CD4-positive, alpha-beta T cell treated with Interleukin-17A for 4 hours (primary cell): ENCODE data around the gene CRADD.
"Not testable (repeated sequence)": the region's sequence is repeated elsewhere in the genome, so short reads cannot be mapped to it uniquely, and the experiment has no call there.

Experiments
- DNase-seq: peaks from one replicate; pipeline ENCODE4 v3.0.0-alpha.2; 2020; ENCODE audit warnings: mixed read lengths

Gene CRADD

DNA sequence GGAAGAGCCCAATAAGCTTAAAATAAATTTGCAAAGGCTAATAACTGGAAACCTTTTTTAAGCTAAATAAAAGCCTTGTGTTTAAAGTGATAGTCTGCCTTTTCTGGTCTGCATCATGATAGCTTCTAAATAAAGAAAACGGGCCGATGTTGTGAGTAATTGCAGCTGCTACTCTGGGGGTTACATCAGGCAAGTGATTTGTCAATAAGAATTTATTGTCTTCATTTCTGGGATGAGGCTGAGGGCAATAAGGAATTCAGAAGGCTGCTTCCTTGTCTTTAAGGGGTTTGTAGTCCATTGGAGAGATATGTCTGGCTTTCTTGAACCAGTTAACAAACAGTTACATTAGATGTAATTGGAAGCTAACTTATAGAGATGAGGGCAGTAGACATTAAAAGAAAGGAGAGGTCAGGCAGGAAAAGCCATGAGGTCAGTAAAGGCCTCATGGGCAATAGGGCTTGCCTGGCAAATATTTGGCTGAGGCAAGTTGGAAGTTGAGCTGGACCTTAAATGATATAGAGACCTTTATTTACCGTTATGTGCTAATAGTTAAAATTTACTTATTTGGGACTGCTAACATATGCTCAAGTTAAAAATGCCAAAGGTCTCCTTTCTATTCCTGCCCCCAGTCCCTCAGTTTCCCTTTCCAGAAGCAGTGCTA, 85.0 kb downstream of the CRADD start:
- no peak for DNase-seq

DNA sequence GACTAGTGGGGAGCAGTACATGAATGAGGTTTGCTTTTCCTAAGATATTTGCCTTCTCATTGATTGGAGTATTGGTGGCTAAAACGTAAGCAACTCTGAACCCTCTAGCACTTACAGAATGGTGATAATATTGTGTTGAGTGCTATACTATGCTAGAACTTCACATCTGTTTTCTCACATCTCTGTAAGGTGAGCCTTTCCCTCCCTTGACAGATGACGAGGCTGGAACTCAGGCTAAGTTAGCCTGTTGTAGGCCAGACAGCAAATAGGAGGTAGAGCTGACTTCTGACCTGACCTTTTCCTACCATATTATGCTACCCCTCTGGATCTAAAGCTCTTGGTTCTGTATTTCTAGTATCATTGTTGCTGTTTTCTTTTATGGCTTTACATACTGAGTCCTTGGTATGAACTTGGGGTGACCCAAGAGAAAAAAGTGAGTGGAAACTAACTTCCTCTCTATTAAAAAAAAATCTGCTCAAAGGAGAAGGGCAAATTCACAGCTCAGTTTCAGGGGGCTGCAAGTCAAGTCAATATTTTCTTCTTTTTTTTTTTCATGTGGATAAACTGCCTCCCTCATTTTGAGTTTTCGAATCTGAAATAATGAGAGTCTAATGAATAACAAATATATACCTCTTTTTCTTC, 85.9 kb downstream of the CRADD start:
- DNase-seq = no peak

DNA sequence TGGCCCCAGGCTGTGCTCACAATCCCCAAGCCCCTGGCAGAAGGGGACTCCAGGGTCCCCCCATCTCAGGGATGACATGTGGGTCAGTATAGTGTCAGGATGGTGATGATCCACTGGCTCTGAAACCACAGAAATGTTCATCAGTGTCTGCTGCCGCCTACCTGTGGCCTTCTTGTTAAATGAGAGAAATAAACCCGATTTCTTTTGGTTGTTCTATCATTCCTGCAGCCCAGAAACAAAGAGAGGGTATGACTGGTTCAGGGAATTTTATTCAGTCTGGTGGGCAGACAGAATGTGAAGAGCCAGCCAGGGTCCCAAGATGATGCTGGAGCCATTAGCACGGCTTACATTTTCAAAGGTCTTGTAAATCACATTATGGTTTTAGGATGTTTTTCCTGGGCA, 86.6 kb downstream of the CRADD start:
- no peak for DNase-seq

DNA sequence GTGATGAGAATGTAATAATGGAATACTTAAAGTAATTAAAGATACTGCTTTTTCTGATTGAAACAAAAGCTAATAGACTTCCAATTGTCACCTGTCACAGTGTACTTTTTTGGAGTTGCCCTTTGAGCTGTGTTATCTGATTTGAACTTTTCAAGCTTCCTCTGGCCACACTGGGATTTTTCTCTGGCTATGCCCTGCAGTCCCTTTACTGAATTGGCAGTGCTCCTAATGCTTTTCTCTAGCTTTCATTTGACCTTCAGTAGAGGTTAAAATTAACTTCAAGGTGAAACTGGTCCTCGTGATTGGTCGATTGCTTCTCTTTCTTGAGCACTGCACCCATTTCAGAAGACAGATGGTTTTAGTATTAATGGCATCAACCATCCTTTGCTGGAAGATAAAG, 89.2 kb downstream of the CRADD start:
- no peak for DNase-seq

DNA sequence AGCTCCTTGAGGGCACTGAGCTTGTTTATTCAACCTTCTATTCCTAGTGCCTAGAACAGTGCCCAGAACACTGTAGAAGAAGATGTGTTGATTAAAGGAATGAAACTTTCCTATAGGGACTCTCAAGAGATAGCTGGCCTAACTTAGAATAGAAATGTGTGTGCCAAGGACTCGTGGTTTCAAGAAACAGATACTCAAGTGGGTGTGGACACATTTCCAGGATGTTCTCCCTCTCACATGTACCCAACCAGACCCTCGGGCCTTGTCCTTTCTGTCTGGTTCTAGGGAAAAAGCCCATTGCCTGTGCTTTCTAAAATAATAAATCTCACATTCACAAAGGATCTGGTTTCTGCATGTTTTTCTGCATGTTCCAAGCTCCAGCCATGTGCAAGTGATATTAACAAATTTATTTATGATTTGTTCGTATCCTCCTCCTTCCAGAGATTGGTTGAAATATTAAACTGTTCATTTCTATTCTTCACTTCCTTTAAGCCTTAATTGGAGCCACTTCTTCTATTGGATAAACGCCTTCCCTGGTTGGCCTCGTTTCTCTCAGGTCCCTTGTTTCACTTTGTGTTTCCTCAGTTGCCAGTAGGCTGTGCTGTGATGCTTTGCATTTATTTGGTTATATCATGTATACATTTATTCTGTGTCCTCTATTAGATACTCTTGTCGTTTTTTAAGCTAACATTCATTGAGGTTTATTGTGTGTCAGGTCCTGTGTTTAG, 89.8 kb downstream of the CRADD start:
- DNase-seq = peak; percentile 51

DNA sequence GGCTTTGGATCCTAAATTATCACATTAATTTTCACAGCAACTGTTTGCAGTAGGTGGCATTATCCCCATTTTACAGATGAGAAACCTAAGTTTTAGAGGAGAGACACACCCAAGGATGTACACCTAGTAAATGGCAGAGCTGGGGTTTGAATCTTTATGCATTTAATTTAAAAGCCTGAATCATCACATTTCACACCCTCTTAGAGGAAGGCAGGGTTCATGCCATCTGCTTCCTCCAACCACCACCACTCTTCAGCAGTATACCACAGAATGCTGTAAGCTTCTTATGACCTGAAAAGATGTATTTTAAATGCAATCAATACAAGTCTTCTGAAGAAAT, 90.3 kb downstream of the CRADD start:
- no peak for DNase-seq

DNA sequence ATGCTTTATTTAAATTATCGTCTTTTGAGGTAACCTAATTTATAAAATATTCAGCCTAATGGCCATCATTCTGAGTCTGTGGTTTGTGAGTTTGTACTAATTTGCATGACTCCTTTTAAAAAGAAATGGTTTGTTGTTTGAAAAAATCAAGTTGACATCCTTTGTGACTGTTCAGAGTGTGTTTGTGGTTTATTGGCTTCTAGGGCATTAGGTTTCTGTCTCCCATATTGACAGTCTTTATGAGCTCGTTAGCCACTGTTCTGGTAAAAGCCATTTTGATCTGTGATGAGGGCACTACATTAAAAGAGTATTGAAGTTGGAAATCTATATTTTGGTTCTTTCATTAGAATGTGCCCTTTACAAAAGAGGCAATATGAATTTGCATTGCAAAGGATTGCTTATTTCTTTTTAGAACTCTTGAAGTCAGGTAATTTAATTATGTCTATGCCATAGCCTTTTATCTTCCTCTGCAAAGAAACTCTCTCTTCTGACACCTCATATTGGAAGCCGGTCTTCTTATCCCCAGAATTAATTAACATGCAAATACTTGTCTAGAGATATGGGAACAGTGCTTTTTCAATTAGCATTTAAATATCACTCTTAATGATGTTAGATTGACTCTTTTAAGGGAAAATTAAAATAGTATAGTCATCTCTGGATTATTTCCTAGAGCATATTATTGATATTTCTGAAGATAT, 95.0 kb downstream of the CRADD start:
- DNase-seq = no peak

DNA sequence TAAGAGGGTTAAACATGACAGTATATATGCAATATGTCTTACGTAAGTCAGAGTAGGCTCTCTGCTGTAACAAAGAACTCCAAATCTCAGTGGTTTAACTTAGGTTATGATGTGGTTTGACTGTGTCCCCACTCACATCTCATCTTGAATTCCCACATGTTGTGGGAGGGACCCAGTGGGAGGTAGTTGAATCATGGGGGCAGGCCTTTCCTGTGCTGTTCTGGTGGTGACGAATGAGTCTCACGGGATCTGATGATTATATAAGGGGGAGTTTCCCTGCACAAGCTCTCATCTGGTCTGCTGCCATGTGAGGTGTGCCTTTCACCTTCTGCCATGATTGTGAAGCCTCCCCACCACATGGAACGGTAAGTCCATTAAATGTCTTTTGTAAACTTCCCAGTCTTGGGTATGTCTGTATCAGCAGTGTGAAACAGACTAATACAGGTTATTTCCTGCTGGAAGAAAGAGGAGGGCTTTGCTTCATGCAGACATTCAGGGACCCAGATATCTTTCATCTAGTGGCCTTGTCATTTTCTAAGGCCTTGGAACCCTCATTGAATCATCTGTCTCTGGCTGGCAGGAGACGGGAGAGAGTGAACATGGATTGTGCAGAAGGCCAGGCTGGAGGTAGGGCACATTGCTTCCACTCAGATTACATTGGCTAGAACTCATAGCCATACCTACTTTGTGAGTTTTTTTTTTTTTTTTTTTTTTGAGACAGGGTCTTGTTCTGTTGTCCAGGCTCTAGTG, 96.1 kb downstream of the CRADD start:
- DNase-seq = peak; percentile 8

DNA sequence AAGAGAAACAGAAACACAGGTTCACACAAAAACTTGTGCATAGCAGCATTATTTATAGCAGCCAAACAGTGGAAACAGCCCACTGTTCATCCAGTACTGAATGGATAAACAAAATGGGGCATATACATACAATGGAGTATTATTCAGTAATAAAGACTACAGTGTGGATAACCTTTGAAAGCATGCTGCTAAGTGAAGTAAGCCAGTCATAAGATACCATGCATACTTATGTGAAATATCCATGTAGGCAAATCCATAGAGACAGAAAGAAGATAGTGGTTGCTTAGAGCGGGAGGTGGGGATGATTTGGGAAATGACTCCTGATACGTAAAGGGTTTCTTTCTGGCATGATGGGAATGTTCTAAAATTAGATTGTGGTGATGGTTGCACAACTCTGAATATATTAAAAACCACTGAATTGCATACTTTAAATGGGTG, 99.4 kb downstream of the CRADD start:
- DNase-seq = no peak

DNA sequence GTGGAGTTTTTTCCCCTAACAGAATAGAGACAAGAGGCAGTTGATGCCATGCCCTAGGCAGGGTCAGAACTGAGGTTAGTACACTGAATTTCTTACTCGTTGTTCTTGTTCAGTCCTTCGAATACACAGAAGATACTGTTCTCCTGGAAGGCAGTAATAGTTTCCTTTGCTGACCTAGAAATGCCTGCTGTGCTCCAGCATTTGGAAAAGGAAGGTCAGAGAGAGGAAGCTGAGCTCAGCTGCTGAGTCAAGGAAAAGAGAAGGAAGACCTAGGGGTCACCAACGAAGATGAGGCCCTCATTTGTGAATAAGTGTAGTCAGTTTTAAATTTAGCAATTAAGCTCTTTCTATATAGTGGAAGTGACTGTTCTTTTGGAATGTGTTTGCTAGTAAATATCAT, 100.1 kb downstream of the CRADD start:
- no peak for DNase-seq

DNA sequence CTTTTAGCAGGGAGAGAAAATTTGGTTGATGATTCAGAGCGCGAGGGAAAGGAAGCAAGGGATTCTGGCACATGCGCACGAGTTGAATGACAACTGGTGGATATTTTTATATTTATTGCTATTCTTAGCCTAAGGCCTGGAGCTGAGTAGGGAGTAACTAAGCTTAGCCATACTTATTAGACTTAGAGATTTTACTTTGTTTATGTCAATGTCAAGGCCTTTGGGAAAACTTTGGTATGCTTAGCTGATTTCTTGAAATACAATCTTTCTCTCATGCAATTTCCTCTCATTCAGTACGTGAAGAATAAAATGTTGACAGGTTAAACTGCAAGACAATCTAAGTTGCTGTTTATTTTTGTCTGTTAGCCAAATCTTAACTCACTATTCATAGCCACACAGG, 101.1 kb downstream of the CRADD start:
- DNase-seq = no peak

DNA sequence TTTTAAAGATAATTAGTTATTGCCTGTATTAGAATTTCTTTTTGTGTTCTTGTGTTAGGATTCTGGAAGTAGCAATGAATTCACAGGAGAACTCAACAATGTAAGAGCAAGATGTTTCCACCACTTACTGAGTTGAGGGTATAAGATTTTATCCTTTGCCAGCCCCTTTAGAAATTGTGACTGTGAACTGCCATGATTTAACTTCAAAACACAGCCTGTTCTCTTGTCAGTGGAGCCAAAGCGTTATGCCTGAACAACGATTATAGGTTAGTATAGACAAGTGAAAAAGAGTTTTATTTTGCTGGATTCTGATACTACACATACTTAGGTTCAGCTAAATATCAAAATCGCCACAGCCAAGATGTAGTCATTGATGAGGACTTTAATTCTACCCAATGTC, 101.6 kb downstream of the CRADD start:
- no peak for DNase-seq

DNA sequence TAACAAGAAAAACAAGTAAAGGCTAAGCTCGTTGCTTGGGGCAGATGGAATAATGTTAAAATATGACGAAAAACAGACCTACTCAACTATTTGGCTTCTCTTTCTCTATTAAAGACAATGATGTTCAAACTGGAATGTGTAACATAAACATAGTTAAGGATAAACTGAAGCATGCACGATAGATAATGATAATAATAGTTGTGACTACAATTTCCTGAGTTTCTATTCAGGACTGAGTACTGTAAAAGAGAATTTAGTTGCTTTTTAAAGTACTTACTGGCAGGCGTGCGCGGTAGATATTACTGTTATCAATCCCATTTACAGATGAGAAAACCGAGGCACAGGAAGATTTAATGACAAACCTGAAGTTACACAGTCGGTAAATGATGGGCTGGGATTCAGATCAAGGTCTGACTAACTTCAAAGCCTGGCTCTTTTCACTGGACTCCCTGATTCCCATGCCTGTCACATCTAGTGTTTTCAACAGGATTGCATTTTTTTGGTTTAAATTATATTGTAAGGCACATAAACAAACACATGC, 103.0 kb downstream of the CRADD start:
- no peak for DNase-seq

DNA sequence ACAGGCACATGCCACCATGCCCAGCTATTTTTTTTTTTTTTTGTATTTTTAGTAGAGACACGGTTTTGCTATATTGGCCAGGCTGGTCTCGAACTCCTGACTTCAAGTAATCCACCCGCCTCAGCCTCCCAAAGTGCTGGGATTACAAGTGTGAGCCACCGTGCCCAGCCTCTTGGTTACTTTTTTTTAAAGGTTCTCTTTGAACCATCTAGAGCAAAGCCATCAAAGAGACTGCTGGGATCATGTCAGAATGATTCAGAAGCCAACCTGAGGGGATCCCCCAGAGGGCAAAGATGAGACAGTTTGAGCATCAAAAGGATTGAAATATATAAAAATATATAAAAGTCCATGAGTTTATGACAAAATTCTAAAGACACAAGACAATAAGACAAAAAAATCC, 103.7 kb downstream of the CRADD start:
- peak; percentile 36 for DNase-seq

DNA sequence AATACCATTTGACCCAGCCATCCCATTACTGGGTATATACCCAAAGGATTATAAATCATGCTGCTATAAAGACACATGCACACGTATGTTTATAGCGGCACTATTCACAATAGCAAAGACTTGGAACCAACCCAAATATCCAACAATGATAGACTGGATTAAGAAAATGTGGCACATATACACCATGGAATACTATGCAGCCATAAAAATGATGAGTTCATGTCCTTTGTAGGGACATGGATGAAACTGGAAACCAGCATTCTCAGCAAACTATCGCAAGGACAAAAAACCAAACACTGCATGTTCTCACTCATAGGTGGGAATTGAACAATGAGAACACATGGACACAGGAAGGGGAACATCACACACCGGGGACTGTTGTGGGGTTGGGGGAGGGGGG, 104.8 kb downstream of the CRADD start:
- DNase-seq = not testable (repeated sequence)

DNA sequence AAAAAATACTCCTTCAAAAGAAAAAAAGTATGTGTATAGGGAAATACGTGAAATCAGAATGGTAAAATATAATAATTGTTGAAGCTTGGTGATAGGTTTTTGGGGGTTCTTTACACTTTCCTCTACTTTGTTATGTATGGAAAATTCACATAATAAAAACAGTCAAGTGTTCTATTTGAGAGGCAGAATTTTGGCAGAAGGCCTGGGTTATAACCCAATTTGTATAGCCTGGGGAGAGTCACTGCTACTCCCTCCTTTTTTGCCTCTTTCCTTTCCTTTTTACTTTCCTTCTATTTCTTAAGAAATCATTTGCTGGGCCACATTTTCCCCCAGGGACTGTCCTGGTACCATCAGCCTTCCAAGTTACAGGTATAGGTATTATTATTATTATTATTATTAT, 105.7 kb downstream of the CRADD start:
- no peak for DNase-seq

DNA sequence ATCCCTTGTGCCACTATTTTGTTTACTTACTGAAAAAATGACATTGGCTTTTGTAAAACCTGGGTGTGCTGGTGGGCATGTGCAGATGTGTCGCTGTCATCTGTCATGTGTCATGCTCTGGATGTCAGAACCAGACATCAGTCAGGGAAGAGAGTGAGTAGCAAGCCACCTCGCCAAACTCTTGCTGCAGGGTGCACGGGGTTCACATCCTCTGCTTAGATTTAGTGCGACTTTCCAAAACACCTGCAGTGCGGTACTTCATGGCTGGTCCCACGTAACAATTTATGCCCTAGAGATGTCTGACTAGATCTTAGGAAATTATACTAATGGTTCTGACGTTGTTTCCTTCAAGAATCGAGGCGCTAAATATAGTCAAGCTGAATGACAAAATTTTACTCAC, 106.7 kb downstream of the CRADD start:
- DNase-seq = peak; percentile 62

DNA sequence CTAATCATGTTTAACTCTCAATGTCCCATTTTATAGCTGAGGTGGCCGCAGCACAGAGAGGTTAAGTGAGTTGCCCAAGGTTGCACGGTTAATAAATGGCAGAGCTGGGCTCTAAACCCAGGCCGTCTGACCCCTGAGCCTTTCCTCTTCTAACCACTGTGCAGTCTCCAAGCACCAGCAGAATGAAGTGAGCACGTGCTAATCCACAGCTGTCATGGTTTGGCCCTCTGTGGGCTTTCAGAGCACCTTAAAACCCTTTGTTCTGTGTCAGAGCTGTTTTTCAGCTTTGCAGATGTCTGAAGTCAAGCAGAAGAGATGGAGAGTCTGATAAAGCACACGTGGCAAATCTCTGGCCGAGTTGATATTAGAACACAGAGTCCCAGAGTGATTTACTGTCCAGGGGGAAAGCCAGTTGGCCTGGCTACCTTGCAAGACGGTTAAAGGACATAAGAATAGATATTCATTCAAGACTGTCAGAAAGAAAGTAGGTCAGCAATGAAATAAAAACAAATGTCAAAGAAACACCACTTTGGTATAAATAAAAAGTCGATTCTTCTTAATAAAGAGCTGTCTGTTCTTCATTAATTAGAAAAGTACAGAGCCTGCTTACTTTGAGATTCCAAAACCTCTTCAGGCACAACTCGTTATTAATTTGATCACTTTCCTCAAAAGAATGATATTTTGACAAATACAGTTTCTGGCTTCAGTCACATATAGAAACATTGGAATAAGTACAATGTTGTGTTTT, 107.3 kb downstream of the CRADD start:
- DNase-seq = peak; percentile 31

DNA sequence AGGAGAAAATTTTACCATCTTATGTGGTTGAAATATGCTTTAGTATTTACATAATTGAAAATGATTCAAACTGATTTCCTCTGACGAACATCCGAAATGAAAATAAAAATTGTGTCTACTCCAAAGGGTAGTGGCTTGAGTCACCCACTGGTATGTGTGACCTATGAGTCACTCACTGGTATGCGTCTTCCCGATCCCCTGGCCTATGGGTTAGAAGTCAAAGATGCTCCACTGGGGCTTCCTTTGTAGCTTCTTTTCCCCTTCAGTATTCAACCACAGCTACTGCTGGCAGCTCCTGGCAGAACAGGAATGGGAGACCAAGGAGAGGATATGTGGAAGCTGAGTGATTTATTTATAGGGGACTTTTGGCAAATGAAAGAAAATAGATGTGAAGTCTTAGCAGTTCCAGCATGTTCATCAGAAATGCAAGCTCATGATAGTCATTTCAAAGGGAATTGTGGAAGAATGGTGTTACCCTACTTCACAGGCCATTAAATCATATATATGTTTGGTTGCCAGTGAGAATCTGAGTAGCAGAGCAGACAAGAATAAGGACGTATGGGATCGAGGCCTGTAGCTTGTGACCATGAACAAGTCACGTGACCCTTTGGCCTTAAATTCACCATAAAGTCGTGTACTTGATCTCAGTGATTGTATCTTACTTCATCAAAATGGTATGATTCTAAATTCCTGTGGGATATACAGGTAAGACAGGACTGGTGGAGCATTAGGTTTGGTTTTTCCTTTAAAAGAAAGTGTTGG, 108.3 kb downstream of the CRADD start:
- DNase-seq = peak; percentile 51

DNA sequence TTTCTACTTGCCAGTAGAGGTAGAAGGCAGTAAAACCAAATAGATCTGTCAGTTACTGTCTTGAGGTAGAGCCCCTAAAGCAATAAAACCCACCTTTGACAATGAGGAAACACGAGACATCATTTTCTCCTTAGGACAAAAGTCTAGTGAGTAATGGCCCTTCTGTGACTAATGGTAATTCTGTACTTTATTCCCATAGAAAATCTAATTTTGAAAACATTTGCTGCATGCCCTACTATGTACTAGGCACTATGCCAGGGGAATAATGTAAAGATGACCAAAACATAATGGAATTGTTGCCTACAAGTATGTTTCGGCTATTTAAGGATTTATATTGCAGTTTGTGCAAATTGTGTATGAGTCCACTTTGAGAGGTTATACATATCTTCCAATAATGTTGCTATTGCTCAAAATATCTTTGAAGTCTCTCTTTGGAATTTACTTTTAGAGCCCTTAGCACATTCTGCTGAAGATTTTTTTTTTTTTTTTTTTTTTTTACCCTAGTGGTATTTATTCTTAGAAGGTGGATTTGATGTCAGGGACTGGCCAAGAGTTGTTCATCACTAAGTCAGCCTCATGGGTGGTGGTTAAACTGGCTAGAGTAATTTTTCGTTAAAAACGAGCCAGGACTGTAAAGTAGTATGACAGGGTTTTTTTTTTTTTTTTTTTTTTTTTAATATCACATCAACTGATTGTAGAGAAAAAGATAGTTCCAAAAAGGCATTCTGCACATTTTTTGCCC, 109.7 kb downstream of the CRADD start:
- DNase-seq = no peak
